CD4-positive, alpha-beta T cell treated with Interleukin-6 at 100 ng/mL for 8 hours (primary cell): ENCODE data around the gene TMTC1.

Experiments
- DNase-seq: peaks from one replicate; pipeline ENCODE4 v3.0.0-alpha.2; 2020; ENCODE audit warnings: mixed read lengths, low spot score

Gene TMTC1

GRCh38 chr12:29709496-29710040 is 74.2 kb downstream of the TMTC1 start:
- no peak for DNase-seq

- no peak for DNase-seq
Measured at GRCh38 chr12:29709054-29709453, 74.7 kb downstream of the TMTC1 start.

- DNase-seq = no peak
Measured at GRCh38 chr12:29707846-29708245, 75.9 kb downstream of the TMTC1 start.

GRCh38 chr12:29706311-29706710 is 77.4 kb downstream of the TMTC1 start:
- no peak for DNase-seq

- no peak for DNase-seq
Measured at GRCh38 chr12:29703528-29703927, 80.2 kb downstream of the TMTC1 start.

GRCh38 chr12:29702972-29703371 is 80.8 kb downstream of the TMTC1 start:
- DNase-seq = no peak

GRCh38 chr12:29702222-29702621 is 81.5 kb downstream of the TMTC1 start:
- no peak for DNase-seq

- DNase-seq = no peak
Measured at GRCh38 chr12:29700761-29701481, 82.8 kb downstream of the TMTC1 start.

- DNase-seq = no peak
Measured at GRCh38 chr12:29698756-29699155, 85.0 kb downstream of the TMTC1 start.

GRCh38 chr12:29695800-29696199 is 87.9 kb downstream of the TMTC1 start:
- no peak for DNase-seq

GRCh38 chr12:29695026-29695425 is 88.7 kb downstream of the TMTC1 start:
- no peak for DNase-seq

GRCh38 chr12:29694002-29694401 is 89.7 kb downstream of the TMTC1 start:
- no peak for DNase-seq

GRCh38 chr12:29692237-29692636 is 91.5 kb downstream of the TMTC1 start:
- no peak for DNase-seq

- DNase-seq = no peak
Measured at GRCh38 chr12:29691161-29691854, 92.4 kb downstream of the TMTC1 start.

GRCh38 chr12:29690728-29691127 is 93.0 kb downstream of the TMTC1 start:
- no peak for DNase-seq

GRCh38 chr12:29688914-29689313 is 94.8 kb downstream of the TMTC1 start:
- DNase-seq = no peak

GRCh38 chr12:29682088-29682487 is 101.7 kb downstream of the TMTC1 start:
- no peak for DNase-seq

GRCh38 chr12:29681370-29681769 is 102.4 kb downstream of the TMTC1 start:
- no peak for DNase-seq

- DNase-seq = no peak
Measured at GRCh38 chr12:29676676-29677075, 107.1 kb downstream of the TMTC1 start.

GRCh38 chr12:29674463-29674862 is 109.3 kb downstream of the TMTC1 start:
- no peak for DNase-seq

GRCh38 chr12:29673346-29673745 is 110.4 kb downstream of the TMTC1 start:
- DNase-seq = no peak

- no peak for DNase-seq
Measured at GRCh38 chr12:29672580-29672979, 111.2 kb downstream of the TMTC1 start.

GRCh38 chr12:29671742-29672141 is 112.0 kb downstream of the TMTC1 start:
- DNase-seq = no peak
